Mammary epithelial cell (primary cell): Measurements from ENCODE around the gene FRMD3.

Experiments used
- CTCF ChIP-seq, 2 donors: IDR thresholded peaks in 1 of 2; conservative IDR thresholded peaks in 1 of 2; 2 replicates each; pipeline ENCODE4 v1.5.1; 2011 to 2012; ENCODE audit warnings: inconsistent platforms in 2 of 2, low read length in 2 of 2, mild to moderate bottlenecking in 2 of 2, control low read depth in 1 of 2, low read depth in 1 of 2; ENCODE audit not compliant: insufficient read depth in 1 of 2; ENCODE audit errors: extremely low read depth in 1 of 2
- EZH2 ChIP-seq: IDR thresholded peaks from 2 replicates; pipeline ENCODE4 v1.6.1; 2012; ENCODE audit warnings: low read length, inconsistent platforms, borderline replicate concordance

GRCh38 chr9:83327750-83328622, 210.2 kb downstream of the FRMD3 start:
- TF ChIP-seq CTCF (conservative IDR thresholded peaks at IDR 0.05 in 1 of 2, IDR thresholded peaks at IDR 0.05 in 1 of 2; ENCODE audit: extremely low read depth in 1 of 2, insufficient read depth in 1 of 2, low read depth in 1 of 2, low read length in 2 of 2) (no peak), EZH2 (no peak)
